IPS-18a (cell line): ENCODE measurements around the gene THBD.

Experiments used
- H3K27ac ChIP-seq: one replicate; pipeline ENCODE4 v1.5.1; 2013; ENCODE audit warnings: low read length
- H3K27me3 ChIP-seq: one replicate; pipeline ENCODE4 v1.6.1; 2013; ENCODE audit warnings: mild to moderate bottlenecking, low read length; ENCODE audit not compliant: control insufficient read depth, insufficient read depth
- H3K36me3 ChIP-seq: one replicate; pipeline ENCODE4 v1.6.1; 2013; ENCODE audit warnings: low read depth, low read length; ENCODE audit not compliant: control insufficient read depth
- H3K4me1 ChIP-seq: one replicate; pipeline ENCODE4 v1.6.1; 2013; ENCODE audit warnings: low read depth, low read length; ENCODE audit not compliant: control insufficient read depth
- H3K4me3 ChIP-seq: one replicate; pipeline ENCODE4 v1.5.1; 2013; ENCODE audit warnings: low read length
- H3K9ac ChIP-seq: one replicate; pipeline ENCODE4 v1.6.1; 2013; ENCODE audit warnings: mild to moderate bottlenecking, low read length, moderate library complexity
- H3K9me3 ChIP-seq: one replicate; pipeline ENCODE4 v1.6.1; 2013; ENCODE audit warnings: low read depth, low read length; ENCODE audit not compliant: control insufficient read depth

THBD gene

GRCh38 chr20:23017516-23017915 is 32.0 kb downstream of the THBD start:
- no peaks in the 10 kb centered on the region for H3K36me3 ChIP-seq
- no peaks in the 10 kb centered on the region for H3K4me1 ChIP-seq
- H3K27ac ChIP-seq = no peak overlapping the region
- H3K9ac ChIP-seq = no peak overlapping the region
- H3K27me3 ChIP-seq = no peaks in the 10 kb centered on the region
- H3K9me3 ChIP-seq = no peaks in the 10 kb centered on the region
- H3K4me3 ChIP-seq = no peak overlapping the region

GRCh38 chr20:23013429-23013828 is 36.0 kb downstream of the THBD start:
- no peaks in the 10 kb centered on the region for H3K36me3 ChIP-seq
- no peaks in the 10 kb centered on the region for H3K27me3 ChIP-seq
- H3K9ac ChIP-seq = no peak overlapping the region
- H3K4me1 ChIP-seq = no peaks in the 10 kb centered on the region
- H3K27ac ChIP-seq = no peak overlapping the region
- H3K9me3 ChIP-seq = no peaks in the 10 kb centered on the region
- H3K4me3 ChIP-seq = no peak overlapping the region

GRCh38 chr20:23011008-23011721 is 38.3 kb downstream of the THBD start:
- H3K27me3 ChIP-seq = no peaks in the 10 kb centered on the region
- H3K9me3 ChIP-seq = no peaks in the 10 kb centered on the region
- H3K36me3 ChIP-seq = no peaks in the 10 kb centered on the region
- H3K4me3 ChIP-seq = no peak overlapping the region
- H3K9ac ChIP-seq = no peak overlapping the region
- H3K27ac ChIP-seq = no peak overlapping the region
- H3K4me1 ChIP-seq = peaks cover 6% of the 10 kb centered on the region

- no peaks in the 10 kb centered on the region for H3K9me3 ChIP-seq
- peaks cover 6% of the 10 kb centered on the region for H3K4me1 ChIP-seq
- H3K27ac ChIP-seq = no peak overlapping the region
- H3K36me3 ChIP-seq = no peaks in the 10 kb centered on the region
- H3K9ac ChIP-seq = no peak overlapping the region
- H3K4me3 ChIP-seq = no peak overlapping the region
- no peaks in the 10 kb centered on the region for H3K27me3 ChIP-seq
These were observed 39.4 kb downstream of the THBD start for GRCh38 chr20:23010096-23010495.

GRCh38 chr20:23009636-23010035 is 39.8 kb downstream of the THBD start:
- H3K27me3 ChIP-seq = no peaks in the 10 kb centered on the region
- H3K4me3 ChIP-seq = no peak overlapping the region
- H3K9me3 ChIP-seq = no peaks in the 10 kb centered on the region
- H3K4me1 ChIP-seq = peaks cover 6% of the 10 kb centered on the region
- no peak overlapping the region for H3K9ac ChIP-seq
- no peaks in the 10 kb centered on the region for H3K36me3 ChIP-seq
- H3K27ac ChIP-seq = no peak overlapping the region

GRCh38 chr20:23008667-23009066 is 40.8 kb downstream of the THBD start:
- Histone ChIP-seq H3K27me3 (no peaks in the 10 kb centered on the region), H3K4me3 (no peak overlapping the region), H3K36me3 (no peaks in the 10 kb centered on the region), H3K27ac (no peak overlapping the region), H3K9ac (no peak overlapping the region), H3K4me1 (peaks cover 6% of the 10 kb centered on the region), H3K9me3 (no peaks in the 10 kb centered on the region)

GRCh38 chr20:23007886-23008655 is 41.4 kb downstream of the THBD start:
- Histone ChIP-seq H3K4me1 (peaks cover 6% of the 10 kb centered on the region), H3K36me3 (no peaks in the 10 kb centered on the region), H3K9me3 (no peaks in the 10 kb centered on the region), H3K9ac (no peak overlapping the region), H3K4me3 (no peak overlapping the region), H3K27ac (no peak overlapping the region), H3K27me3 (no peaks in the 10 kb centered on the region)

- Histone ChIP-seq H3K9ac (no peak overlapping the region), H3K27ac (no peak overlapping the region), H3K9me3 (no peaks in the 10 kb centered on the region), H3K36me3 (no peaks in the 10 kb centered on the region), H3K4me3 (no peak overlapping the region), H3K27me3 (no peaks in the 10 kb centered on the region), H3K4me1 (peaks cover 6% of the 10 kb centered on the region)
These were observed 42.0 kb downstream of the THBD start for GRCh38 chr20:23007462-23007861.

- Histone ChIP-seq H3K9me3 (no peaks in the 10 kb centered on the region), H3K27ac (no peak overlapping the region), H3K9ac (no peak overlapping the region), H3K27me3 (no peaks in the 10 kb centered on the region), H3K4me1 (peaks cover 6% of the 10 kb centered on the region), H3K4me3 (no peak overlapping the region), H3K36me3 (no peaks in the 10 kb centered on the region)
These were observed 43.7 kb downstream of the THBD start for GRCh38 chr20:23005776-23006175.

GRCh38 chr20:23003881-23004460 is 45.5 kb downstream of the THBD start:
- no peaks in the 10 kb centered on the region for H3K27me3 ChIP-seq
- peaks cover 6% of the 10 kb centered on the region for H3K4me1 ChIP-seq
- H3K9ac ChIP-seq = no peak overlapping the region
- no peaks in the 10 kb centered on the region for H3K9me3 ChIP-seq
- no peaks in the 10 kb centered on the region for H3K36me3 ChIP-seq
- H3K27ac ChIP-seq = no peak overlapping the region
- no peak overlapping the region for H3K4me3 ChIP-seq

- Histone ChIP-seq H3K4me1 (peaks cover 4% of the 10 kb centered on the region), H3K27me3 (no peaks in the 10 kb centered on the region), H3K4me3 (no peak overlapping the region), H3K9me3 (no peaks in the 10 kb centered on the region), H3K9ac (no peak overlapping the region), H3K27ac (no peak overlapping the region), H3K36me3 (no peaks in the 10 kb centered on the region)
These were observed 46.3 kb downstream of the THBD start for GRCh38 chr20:23003077-23003635.
